LNCAP (cell line): ENCODE data around the gene CCDC40.

Experiments used
- CTCF ChIP-seq: fragments of 450-650 bp; IDR thresholded peaks from 2 replicates; pipeline ENCODE4 v1.5.1; 2017; ENCODE audit warnings: mild to moderate bottlenecking

The CCDC40 gene

GRCh38 chr17:80009391-80010282 lies 26.8 kb upstream of the CCDC40 start:
- no peak for TF ChIP-seq CTCF

- TF ChIP-seq CTCF, result no peak
These were observed 26.1 kb upstream of the CCDC40 start for GRCh38 chr17:80010283-80010858.

- no peak for TF ChIP-seq CTCF
These were observed 24.4 kb upstream of the CCDC40 start for GRCh38 chr17:80011989-80012555.

GRCh38 chr17:80012765-80013741 lies 23.4 kb upstream of the CCDC40 start:
- no peak for TF ChIP-seq CTCF

- TF ChIP-seq CTCF, result no peak
These were observed 19.0 kb upstream of the CCDC40 start for GRCh38 chr17:80017226-80018010.

GRCh38 chr17:80018917-80019651 lies 17.4 kb upstream of the CCDC40 start:
- no peak for TF ChIP-seq CTCF
